DOHH2 (cell line): ENCODE results near the gene DMRTA2.

Experiments
- H3F3A ChIP-seq: fragments of 200-600 bp; sonication (generic), shearing (Covaris generic); 2 replicates; pipeline ENCODE4 v1.6.0; 2016; ENCODE audit warnings: antibody characterized with exemption, mild to moderate bottlenecking; ENCODE audit not compliant: control insufficient read depth, insufficient read depth
- H3K27ac ChIP-seq: fragments of 200-600 bp; sonication (generic); 2 replicates; pipeline ENCODE4 v1.5.1; 2014; ENCODE audit warnings: low read depth, mild to moderate bottlenecking, low read length, moderate library complexity
- H3K27me3 ChIP-seq: fragments of 200-600 bp; sonication (generic); 2 replicates; pipeline ENCODE4 v1.6.1; 2014; ENCODE audit warnings: mild to moderate bottlenecking, low read length, mixed read lengths; ENCODE audit not compliant: control insufficient read depth
- H3K36me3 ChIP-seq: fragments of 200-600 bp; sonication (generic); 2 replicates; pipeline ENCODE4 v1.6.1; 2014; ENCODE audit warnings: mild to moderate bottlenecking, low read length, moderate library complexity, mixed read lengths; ENCODE audit not compliant: control insufficient read depth
- H3K4me1 ChIP-seq: fragments of 200-600 bp; sonication (generic); 2 replicates; pipeline ENCODE4 v1.6.1; 2014; ENCODE audit warnings: mild to moderate bottlenecking, low read length, mixed read lengths; ENCODE audit not compliant: control insufficient read depth
- H3K4me2 ChIP-seq: fragments of 200-600 bp; sonication (generic); 2 replicates; pipeline ENCODE4 v1.6.0; 2014; ENCODE audit warnings: mild to moderate bottlenecking, low read length, moderate library complexity
- H3K4me3 ChIP-seq: fragments of 200-600 bp; sonication (generic); 2 replicates; pipeline ENCODE4 v1.5.1; 2014; ENCODE audit warnings: mild to moderate bottlenecking, low read length, mixed read lengths
- H3K79me2 ChIP-seq: fragments of 200-600 bp; sonication (generic); 2 replicates; pipeline ENCODE4 v1.6.1; 2014; ENCODE audit warnings: mild to moderate bottlenecking, low read length, mixed read lengths; ENCODE audit not compliant: control insufficient read depth
- H3K9me2 ChIP-seq: fragments of 200-600 bp; sonication (generic); replicated peaks from 2 replicates; pipeline ENCODE4 v1.6.1; 2014; ENCODE audit warnings: mild to moderate bottlenecking, low read length, mixed read lengths; ENCODE audit not compliant: control insufficient read depth
- H3K9me3 ChIP-seq: fragments of 200-600 bp; sonication (generic); 2 replicates; pipeline ENCODE4 v1.6.1; 2014; ENCODE audit warnings: antibody characterized with exemption, low read length, mixed read lengths; ENCODE audit not compliant: control insufficient read depth, insufficient read depth
- H4K20me1 ChIP-seq: fragments of 200-600 bp; sonication (generic); 2 replicates; pipeline ENCODE4 v1.6.0; 2014; ENCODE audit warnings: low read depth, mild to moderate bottlenecking, antibody characterized with exemption, low read length, moderate library complexity; ENCODE audit not compliant: control insufficient read depth, insufficient read depth
- EZH2phosphoT487 ChIP-seq: fragments of 200-600 bp; sonication (generic); IDR thresholded peaks from 2 replicates; pipeline ENCODE4 v1.6.1; 2017; ENCODE audit warnings: borderline replicate concordance, mild to moderate bottlenecking, antibody characterized with exemption, low read length, moderate library complexity, mixed read lengths
- TF ChIP-seq, protein P1 (sequence below): fragments of 200-600 bp; sonication (generic); IDR thresholded peaks from one replicate; pipeline ENCODE4 v1.5.1; 2014; ENCODE audit warnings: antibody characterized with exemption, mild to moderate bottlenecking, low read depth, low read length; ENCODE audit not compliant: poor library complexity, severe bottlenecking

Gene DMRTA2

DNA sequence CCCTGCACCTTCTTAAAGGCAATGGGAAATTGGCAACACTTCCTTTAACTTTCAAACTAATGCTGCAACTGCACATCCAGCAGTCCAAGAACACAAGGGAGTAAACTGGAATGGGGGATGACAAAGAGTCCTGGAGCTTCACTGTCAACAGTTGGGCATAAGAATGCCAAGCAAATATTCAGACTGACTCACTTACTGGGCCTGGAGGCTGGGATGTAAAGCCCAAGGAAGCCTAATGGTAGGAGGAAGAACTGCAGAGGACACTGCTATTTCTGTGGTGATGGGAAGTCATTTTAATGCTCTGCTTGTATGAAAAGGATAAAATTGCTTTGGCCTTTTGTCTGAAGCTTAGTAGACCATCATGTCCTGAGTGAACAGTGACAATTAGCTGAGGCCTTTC lies 15.7 kb upstream of the DMRTA2 start:
- Histone ChIP-seq H3K79me2 (no peaks in the 10 kb centered on the region), H3K9me2 (no peaks in the 10 kb centered on the region), H4K20me1 (no peaks in the 10 kb centered on the region), H3K36me3 (peaks cover 23% of the 10 kb centered on the region), H3K27me3 (no peaks in the 10 kb centered on the region), H3K9me3 (no peaks in the 10 kb centered on the region), H3K4me1 (no peaks in the 10 kb centered on the region), H3K4me2 (no peak overlapping the region), H3F3A (no peaks in the 10 kb centered on the region), H3K4me3 (no peak overlapping the region), H3K27ac (no peak overlapping the region)
- TF ChIP-seq, protein P1, sequence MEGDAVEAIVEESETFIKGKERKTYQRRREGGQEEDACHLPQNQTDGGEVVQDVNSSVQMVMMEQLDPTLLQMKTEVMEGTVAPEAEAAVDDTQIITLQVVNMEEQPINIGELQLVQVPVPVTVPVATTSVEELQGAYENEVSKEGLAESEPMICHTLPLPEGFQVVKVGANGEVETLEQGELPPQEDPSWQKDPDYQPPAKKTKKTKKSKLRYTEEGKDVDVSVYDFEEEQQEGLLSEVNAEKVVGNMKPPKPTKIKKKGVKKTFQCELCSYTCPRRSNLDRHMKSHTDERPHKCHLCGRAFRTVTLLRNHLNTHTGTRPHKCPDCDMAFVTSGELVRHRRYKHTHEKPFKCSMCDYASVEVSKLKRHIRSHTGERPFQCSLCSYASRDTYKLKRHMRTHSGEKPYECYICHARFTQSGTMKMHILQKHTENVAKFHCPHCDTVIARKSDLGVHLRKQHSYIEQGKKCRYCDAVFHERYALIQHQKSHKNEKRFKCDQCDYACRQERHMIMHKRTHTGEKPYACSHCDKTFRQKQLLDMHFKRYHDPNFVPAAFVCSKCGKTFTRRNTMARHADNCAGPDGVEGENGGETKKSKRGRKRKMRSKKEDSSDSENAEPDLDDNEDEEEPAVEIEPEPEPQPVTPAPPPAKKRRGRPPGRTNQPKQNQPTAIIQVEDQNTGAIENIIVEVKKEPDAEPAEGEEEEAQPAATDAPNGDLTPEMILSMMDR: no peak
- no peak for TF ChIP-seq EZH2phosphoT487

DNA sequence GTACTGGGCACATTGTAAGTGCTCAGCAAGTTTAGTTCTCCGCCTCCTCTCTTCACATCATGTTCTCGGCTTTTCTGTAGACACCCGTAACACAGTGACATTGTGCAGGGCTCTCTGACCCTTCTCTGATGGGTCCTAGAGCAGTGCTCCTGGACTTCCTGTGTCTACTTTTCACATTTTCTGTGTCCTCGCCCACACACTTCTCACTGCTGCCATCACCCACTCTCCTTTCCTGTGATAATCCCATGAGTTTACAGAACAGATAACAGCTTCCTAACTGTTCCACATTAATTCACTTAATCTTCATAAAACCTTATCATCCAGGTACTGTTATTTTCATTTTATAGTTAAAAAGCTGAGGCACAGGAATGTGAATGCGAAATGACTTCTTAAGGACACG lies 13.2 kb upstream of the DMRTA2 start:
- no peaks in the 10 kb centered on the region for H3K4me1 ChIP-seq
- no peak overlapping the region for H3K4me3 ChIP-seq
- no peak overlapping the region for H3K4me2 ChIP-seq
- no peak for TF ChIP-seq EZH2phosphoT487
- TF ChIP-seq, protein P1: no peak
- no peak overlapping the region for H3K27ac ChIP-seq
- H4K20me1 ChIP-seq: no peaks in the 10 kb centered on the region
- H3K9me2 ChIP-seq: no peaks in the 10 kb centered on the region
- H3F3A ChIP-seq: no peaks in the 10 kb centered on the region
- peaks cover 6% of the 10 kb centered on the region for H3K27me3 ChIP-seq
- no peaks in the 10 kb centered on the region for H3K9me3 ChIP-seq
- no peaks in the 10 kb centered on the region for H3K79me2 ChIP-seq
- H3K36me3 ChIP-seq: peaks cover 22% of the 10 kb centered on the region

DNA sequence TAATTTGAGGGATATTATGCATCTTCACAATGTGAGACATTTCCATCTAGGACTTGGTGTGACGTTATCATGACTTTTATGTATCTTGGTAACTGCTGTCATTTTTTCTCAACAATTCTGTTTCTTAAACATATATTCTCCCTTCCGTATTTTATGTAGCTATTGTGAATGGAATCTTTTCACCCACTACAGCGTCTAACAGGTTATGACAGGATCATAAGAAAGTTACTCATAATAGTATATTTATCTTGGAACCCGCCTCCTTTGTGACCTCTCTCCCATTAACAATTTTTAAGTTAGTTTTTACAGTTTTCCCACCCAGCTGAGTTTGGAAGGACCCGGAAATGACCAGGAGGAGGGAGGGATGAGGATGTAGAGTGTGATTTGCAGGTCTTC lies 6.8 kb upstream of the DMRTA2 start:
- Histone ChIP-seq H3K4me1 (no peaks in the 10 kb centered on the region), H3K9me3 (no peaks in the 10 kb centered on the region), H3K4me3 (no peak overlapping the region), H3F3A (no peaks in the 10 kb centered on the region), H3K36me3 (no peaks in the 10 kb centered on the region), H3K9me2 (no peaks in the 10 kb centered on the region), H3K79me2 (no peaks in the 10 kb centered on the region), H3K27ac (no peak overlapping the region), H4K20me1 (no peaks in the 10 kb centered on the region), H3K27me3 (peaks cover 29% of the 10 kb centered on the region), H3K4me2 (no peak overlapping the region)
- TF ChIP-seq EZH2phosphoT487: no peak
- TF ChIP-seq, protein P1: no peak
